Measurements from ENCODE around the gene RUNX2.

Gene RUNX2

GRCh38 chr6:45416700-45417099, 88.6 kb downstream of the RUNX2 start (continued):
- TF ChIP-seq FEZF1 (tag by site-specific recombination; IDR thresholded peaks at IDR 0.05) (peak; percentile 99), ZNF146 (tag by site-specific recombination; IDR thresholded peaks at IDR 0.05) (peak; percentile 26; the same call in 1 of the 2 replicates), GFI1B (tag by site-specific recombination; IDR thresholded peaks at IDR 0.05) (peak; percentile 80), ZNF433 (tag by site-specific recombination; IDR thresholded peaks at IDR 0.05; ENCODE audit: low read depth) (no peak), ZNF501 (tag by site-specific recombination; IDR thresholded peaks at IDR 0.05) (0 out of 2 replicates have a peak, but pooled peaks have one; percentile 51), ZNF214 (tag by site-specific recombination; IDR thresholded peaks at IDR 0.05; ENCODE audit: borderline replicate concordance) (no peak), ZNF280C (tag by site-specific recombination; IDR thresholded peaks at IDR 0.05) (no peak), ZNF555 (tag by site-specific recombination; conservative IDR thresholded peaks at IDR 0.05) (no peak), ZNF423 (tag by site-specific recombination; IDR thresholded peaks at IDR 0.05) (peak; percentile 64), ZNF335 (tag by site-specific recombination; conservative IDR thresholded peaks at IDR 0.05) (0 out of 2 replicates have a peak, but pooled peaks have one; percentile 29), ZBTB48 (tag by site-specific recombination; IDR thresholded peaks at IDR 0.05) (no peak), MYNN (tag by site-specific recombination; IDR thresholded peaks at IDR 0.05; ENCODE audit: borderline replicate concordance) (no peak), ZNF274 (IDR thresholded peaks at IDR 0.05; ENCODE audit: low read length) (no peak), ZNF274 (tag by site-specific recombination; IDR thresholded peaks at IDR 0.05; ENCODE audit: borderline replicate concordance) (no peak), ZNF629 (tag by site-specific recombination; IDR thresholded peaks at IDR 0.05) (peak; percentile 84), ZNF544 (tag by site-specific recombination; IDR thresholded peaks at IDR 0.05) (no peak), PRDM10 (tag by site-specific recombination; IDR thresholded peaks at IDR 0.05) (no peak), ZNF768 (tag by site-specific recombination; IDR thresholded peaks at IDR 0.05) (no peak), ZNF561 (tag by site-specific recombination; IDR thresholded peaks at IDR 0.05; ENCODE audit: borderline replicate concordance) (peak; percentile 95), ZNF354C (tag by site-specific recombination; IDR thresholded peaks at IDR 0.05; ENCODE audit: borderline replicate concordance, low read depth) (no peak), ZNF121 (tag by site-specific recombination; IDR thresholded peaks at IDR 0.05) (no peak), ZNF426 (tag by site-specific recombination; IDR thresholded peaks at IDR 0.05) (no peak), ZNF639 (tag by site-specific recombination; IDR thresholded peaks at IDR 0.05) (peak; percentile 83; the same call in 1 of the 2 replicates), ZNF645 (tag by site-specific recombination; IDR thresholded peaks at IDR 0.05) (no peak), GLI4 (tag by site-specific recombination; IDR thresholded peaks at IDR 0.05) (no peak), ZNF610 (tag by site-specific recombination; IDR thresholded peaks at IDR 0.05; ENCODE audit: borderline replicate concordance) (peak; percentile 49; the same call in 1 of the 2 replicates), ZNF416 (tag by site-specific recombination; IDR thresholded peaks at IDR 0.05) (no peak), ZNF341 (tag by site-specific recombination; IDR thresholded peaks at IDR 0.05; ENCODE audit: low read depth) (no peak), ZNF398 (tag by site-specific recombination; IDR thresholded peaks at IDR 0.05) (no peak), KLF1 (tag by site-specific recombination; IDR thresholded peaks at IDR 0.05) (no peak), ZNF211 (tag by site-specific recombination; IDR thresholded peaks at IDR 0.05; ENCODE audit: low read depth) (no peak), ZNF830 (tag by site-specific recombination; IDR thresholded peaks at IDR 0.05; ENCODE audit: low read depth) (no peak)
